HG03558 (cell line): ENCODE results near the gene ARL15.

Experiments used
- ATAC-seq: cut with Tn5 transposase; IDR thresholded peaks from one replicate; pipeline ENCODE4 v1.9.1; 2021; ENCODE audit warnings: moderate number of reproducible peaks; ENCODE audit not compliant: unreplicated experiment; ENCODE audit errors: extremely low read depth

The ARL15 gene

DNA sequence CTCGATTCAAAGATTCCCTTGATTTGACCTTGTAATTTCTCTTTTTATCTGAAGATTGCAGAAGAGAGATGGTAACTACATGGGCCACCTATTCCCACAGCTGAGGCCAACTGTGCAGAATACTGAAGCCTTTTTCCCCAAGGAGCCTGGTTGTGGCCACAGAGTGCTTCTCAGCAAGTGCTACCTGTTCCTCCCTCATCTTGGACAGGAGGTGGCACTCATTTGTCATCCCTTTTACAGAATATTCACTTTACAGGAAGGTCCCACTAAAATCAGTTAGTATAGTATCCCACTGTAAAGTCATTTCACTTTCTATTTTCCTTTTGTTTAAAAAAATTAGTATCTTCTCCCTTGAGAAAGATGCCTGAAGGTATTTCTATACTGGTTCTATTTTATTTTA, 346.4 kb downstream of the ARL15 start:
- ATAC-seq: no peak

DNA sequence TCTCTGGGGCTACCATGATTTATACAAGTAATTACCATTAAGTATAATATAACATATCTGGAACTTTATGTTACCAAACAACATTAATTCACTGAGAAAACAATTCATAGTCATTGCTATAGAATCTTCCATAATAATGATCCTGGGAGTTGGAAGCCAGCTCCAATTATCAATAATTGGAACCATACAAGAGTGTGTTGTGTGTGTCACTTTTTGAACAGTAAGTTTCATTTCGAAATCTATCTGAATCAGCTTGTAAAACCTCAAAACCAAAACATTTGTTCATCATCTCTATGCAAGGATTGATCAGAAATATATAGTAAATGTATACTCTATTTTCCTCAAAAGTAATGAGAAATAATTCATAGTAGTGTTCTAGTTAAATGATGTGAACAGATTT, 348.1 kb downstream of the ARL15 start:
- no peak for ATAC-seq

DNA sequence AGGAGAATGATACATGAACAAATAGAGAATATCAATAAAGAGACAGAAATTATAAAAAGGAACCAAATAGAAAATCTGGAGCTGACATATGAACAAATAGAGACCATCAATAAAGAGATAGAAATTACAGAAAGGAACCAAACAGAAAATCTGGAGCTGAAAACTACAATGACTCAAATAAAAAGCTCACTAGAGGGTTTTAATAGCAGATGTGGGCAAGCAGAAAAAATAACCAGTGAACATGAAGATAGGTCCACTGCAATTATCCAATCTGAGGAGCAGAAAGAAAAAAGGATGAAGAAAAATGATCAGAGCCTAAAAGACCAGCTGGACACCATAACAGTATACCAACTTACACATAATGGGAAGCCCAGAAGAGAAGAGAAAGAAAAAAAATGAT, 353.7 kb downstream of the ARL15 start:
- ATAC-seq: no peak

DNA sequence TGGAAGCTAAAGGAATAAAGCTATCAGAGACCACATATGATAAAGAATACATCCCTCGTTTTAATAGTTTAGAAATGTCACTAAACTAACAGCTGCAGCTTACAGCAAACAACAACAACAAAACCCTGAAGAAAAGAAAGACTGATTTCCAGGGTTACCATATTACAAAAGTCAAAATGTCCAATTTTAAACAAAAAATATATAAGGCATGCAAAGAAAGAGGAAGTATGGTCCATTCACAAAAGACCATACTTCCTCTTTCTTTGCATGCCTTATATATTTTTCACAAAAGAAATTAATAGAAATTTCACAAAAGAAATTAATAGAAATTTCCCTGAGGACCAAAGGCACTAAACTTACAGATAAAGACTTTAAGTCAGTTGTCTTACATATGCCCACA, 354.2 kb downstream of the ARL15 start:
- no peak for ATAC-seq

DNA sequence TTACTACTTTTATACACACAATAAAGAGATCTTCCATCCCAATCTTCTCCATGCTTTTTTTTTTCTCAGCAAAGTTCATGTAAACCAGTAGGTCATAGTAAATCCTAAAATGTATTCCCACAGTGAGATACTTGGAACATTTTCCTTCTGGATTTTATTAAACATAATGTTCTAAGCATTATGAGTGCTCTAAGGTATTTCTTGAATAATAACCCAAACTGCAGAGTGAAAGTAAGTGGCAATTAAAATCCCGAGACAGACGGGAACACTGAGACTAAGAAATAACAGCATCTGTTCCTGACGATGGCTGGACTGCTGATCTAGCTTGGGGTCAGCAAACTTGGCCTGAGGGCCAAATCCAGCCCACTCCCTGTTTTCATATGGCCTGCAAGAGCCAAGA, 359.8 kb downstream of the ARL15 start:
- no peak for ATAC-seq

DNA sequence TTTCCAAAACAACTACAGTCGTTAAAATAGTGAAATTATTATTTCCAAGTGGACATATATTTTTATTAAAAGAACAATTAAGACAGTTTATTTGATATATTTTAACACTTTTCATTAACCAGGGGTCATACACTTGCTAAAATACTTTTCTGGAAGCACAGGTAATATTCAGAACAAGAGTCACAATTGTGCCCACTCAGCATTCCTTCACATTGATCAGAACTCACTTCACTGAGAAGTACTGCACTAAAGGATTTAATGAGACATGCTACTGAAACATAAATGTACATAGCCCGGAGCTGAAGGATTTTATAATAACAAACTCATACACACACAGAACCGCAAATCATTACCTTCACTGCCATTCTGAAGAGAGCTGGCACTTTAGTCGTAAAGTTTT, 361.8 kb downstream of the ARL15 start:
- no peak for ATAC-seq

DNA sequence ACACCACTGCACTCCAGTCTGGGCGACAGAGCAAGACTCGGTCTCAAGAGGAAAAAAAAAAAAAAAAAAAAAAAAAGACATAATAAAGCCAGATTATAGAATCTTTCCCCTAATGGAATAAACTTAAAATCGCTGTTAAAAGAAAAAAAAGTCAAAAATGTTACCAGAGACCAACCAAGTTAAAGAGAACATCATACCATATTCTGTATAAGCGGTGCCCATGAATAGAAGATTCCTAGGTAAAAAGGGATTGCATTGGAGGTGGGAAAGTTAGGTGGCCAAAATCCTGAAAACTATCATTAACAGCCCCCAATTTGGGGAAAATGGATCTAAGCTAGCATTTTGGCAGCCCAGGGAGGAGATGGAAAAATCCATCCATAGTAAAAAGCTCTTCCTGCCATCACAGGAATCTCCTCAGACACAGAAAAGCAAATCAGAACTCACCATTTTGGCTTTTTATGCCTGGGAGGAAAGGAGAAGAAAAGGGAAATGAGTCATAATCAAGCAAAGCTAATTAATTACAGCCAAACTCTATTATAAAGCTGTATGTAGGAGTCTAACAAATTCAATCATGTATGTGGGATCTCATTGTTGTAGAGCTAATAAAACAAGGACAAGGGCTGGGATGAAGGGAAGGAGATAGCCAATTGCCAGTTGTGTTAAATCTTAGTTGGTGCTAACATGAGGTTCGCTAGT, 363.8 kb downstream of the ARL15 start:
- no peak for ATAC-seq

DNA sequence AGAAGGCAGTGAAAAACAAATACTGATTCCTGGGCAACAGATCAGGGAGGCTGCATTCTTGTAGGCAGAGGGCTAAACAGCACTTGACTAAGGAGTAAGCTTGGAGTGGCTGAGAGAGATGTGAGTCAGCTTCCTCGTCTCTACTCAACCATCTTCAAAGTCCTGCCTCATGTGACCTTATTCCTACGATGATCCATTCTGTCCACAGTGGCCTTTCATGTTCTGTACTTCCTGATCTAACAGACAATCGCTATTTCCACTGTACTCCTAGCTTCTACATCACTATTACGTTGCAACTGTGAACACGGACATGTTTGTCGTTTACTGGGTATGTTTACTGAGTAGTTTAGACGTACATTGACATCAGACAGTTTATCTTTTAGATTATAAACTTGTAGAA, 365.4 kb downstream of the ARL15 start:
- no peak for ATAC-seq

DNA sequence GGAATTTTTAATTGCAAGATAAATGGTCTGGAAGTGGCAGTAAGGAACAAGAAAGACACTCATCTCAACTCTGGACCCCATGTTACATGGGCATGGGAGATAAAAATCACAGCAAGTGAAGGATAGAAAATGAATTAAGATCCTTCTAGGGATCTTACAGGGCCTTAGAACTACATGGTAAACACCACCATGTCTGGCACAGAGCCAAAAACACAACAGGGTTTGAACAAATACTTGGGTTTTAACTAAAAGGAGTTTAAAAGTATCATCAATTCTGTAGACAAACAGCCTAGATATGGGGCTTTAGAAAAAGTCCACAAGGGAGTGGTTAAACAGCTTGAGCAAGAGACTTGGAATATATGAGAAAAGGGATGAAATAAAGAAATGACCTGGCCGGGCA, 366.4 kb downstream of the ARL15 start:
- ATAC-seq: no peak

DNA sequence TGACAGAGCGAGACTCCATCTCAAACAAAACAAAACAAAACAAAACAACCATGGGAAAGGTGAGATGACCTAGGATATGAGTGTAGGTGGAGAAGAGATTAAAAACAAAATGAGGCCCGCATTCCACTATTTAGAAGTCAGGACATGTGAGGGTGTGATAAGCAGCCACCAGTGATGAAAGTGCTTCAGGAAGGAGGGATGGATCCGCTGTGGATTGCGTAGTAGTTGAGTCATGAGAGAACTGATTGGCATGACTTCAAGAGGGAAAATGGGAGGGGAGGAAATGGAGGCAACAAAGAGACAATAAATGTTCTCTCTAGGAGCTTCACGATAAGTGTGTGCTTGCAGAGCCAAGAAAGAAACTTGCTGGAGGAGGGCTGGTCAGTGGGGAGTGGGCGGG, 367.6 kb downstream of the ARL15 start:
- no peak for ATAC-seq

DNA sequence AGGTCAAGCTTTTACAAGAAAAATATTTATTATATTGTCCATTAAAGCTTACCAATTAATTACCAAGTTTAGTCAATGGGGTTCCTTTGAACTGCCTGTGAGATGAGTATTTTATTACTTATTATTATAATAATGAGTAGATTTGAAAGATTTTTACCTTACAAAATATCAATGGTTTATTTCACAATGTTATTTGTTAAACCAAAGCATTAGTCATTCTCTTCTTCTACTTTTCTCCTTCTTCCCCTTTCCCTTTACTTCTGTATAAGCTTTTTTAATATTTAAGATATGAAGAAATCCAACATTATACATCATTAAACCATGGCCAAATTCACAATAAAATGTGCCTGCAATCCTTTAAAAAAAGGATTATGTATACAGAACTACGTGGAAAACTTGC, 369.5 kb downstream of the ARL15 start:
- ATAC-seq: no peak

DNA sequence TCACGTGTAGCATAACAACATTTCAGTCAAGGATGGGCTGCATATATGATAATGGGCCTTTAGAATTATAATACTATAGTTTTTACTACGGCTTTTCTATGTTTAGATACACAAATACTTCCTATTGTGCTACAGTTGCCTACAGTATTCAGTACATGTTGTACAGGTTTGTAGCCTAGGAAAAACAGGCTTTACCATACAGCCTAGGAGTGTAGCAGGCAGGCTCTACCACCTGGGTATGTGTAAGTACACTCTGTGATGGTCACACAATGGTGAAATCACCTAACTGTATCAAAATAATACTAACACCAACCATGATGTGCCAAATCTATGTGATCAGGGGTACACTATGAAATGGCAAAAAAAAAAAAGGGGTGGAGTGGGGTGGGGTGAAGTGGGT, 372.9 kb downstream of the ARL15 start:
- no peak for ATAC-seq

DNA sequence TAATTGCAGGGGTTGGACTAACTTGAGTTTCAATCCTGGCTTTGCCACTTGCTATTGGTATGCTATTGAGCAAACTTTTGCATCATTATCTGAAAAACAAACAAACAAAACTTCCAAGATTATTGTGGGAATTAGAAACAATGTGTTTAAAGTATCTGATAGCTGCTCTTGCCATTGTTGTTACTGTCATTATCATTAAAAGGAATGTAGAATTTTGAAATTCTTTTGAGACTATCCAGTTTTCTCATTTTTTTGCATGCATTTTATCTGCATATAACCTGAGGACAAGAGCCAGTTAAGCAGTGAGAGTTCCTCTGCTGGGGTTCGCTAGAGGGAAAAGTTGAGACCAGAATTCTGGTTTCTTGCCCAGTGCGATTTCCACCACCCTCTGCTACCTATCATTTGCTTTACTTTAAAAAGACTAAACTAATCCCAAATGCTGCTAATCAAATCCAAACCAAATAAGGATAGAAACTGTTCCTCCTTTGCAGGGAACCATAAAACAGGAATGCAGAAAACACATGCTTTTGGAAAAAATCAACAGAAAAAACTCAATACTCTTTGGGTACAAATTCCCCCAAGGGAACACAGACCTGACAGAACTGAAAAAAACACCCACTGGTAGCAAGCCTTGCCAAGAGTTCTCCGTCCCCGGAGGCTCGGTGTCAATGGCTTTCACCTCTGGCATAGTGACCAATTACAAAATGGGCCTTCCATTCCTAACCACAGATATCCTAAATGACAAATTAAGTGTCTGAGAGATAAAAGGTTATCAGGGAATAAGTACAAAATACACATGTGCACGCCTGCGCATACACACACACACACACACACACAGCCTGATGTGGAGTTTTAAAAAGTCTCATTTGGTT, 373.7 kb downstream of the ARL15 start:
- ATAC-seq: no peak

DNA sequence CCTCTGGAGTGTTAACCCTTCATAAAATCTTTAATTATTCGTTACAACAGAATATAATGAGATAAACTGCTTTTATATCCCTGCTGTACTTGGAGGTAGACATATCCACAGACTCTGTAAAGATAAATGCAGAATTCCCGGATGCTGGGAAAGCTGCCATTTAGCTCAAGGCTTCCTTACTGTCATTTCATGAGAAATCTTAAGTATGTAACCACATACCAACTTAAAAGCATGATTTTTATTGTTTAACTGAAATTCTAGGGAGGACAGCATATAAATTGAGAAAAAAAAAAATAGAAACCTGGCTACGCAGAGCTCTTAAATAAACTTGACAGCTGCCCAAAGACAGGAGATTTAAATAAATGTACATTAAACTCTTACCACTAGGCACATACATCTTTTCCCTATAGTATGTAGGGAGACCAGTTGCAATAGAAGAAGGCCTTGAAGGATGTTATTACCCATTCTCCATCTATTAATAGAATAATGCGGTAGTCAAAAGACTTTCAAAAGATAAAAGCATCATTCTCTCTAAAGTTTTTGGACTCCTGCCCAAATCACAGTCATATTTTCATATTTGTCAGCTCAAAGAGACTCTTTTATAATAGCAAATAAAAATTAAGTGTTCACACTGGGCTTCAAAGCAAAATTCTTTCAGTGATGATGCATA, 376.1 kb downstream of the ARL15 start:
- ATAC-seq: no peak

DNA sequence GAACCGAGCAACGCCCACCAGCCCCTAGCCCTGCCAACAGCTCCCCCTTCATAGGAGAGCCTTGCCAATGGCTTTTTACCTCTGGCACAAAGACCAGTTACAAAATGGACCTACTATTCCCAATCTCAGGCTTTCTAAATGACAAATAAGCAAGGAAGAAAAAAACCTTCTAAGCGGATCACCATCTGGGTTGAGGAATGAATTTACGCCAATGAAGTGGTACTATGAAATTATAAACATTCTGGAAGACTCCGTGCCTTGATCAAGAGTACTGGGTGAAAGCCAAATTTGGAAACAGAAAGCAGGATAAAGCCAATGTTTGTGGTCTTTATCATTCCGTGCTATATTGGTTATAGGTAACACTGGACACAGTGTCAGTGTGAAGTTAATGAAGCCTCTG, 378.0 kb downstream of the ARL15 start:
- ATAC-seq: no peak

DNA sequence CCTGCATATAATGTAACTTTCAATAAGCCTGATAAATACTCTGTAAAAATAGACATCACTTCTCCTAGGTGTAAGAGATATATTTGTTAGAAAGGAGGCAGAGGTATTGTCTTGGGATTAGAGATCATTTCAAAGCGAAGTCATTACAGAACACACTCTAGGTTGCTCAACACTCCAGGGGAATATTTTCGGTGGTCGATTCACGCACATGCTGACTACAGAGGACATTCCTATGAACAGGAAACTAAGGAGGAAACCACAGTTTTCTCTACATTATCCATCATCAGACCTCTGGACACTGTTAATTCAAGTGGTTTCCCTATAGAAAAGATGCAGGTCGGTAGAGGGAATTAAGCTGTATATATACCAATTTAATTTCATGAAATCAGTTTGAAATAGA, 379.9 kb downstream of the ARL15 start:
- no peak for ATAC-seq

DNA sequence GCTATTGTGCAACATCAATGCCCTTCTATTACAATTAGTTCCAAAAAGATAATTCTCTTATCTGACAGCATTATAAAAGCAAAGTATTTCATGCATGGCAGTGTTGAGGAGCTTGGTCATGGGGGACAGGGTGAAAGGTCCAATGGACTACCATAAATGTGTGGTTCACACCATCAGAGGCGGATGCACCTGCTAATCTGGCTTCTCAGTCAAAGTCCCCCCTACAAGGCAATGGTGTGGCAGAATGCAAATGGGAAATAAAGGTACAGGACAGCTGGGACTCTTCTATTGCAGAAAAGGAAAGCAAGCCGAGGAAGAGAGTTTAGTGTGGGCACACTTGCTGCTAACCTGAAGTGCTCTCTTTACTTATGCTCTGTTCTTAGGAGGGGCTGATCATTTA, 380.8 kb downstream of the ARL15 start:
- no peak for ATAC-seq

DNA sequence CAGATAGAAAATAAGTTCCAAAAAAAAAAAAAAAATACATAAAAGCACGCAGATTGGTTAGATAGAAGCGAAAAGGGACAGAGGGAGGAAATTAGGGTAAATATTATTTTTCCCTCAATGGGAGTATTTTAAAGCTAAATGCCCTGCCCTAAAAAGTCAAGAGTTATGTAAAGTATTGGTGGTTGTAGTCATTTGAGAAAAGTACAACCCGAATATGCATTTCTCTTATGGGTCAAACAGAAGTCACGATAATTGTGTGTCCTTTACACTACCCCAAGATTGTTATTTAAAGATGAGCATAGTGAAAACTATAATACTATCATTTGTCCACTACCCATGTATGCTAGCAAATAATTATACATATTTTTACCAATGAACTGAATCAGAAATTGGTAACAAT, 381.2 kb downstream of the ARL15 start:
- no peak for ATAC-seq

DNA sequence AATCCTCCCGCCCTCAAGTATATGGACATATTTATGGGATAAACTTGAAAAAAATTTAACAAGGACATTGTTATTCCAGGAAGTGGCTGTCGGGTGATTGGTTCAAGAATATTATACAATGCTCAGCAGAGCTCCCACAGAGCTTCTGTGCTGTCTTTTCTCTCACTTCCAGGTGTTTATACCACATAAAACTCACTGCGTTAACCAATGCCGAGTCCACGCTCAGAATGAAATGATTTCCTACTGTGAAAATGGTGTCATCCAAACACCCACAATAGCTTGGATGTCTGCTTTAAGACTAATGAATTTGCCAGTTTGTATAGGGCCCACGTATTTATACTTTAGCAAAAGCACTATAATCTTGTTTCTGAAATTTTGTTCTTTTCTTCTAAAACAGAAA, 381.7 kb downstream of the ARL15 start:
- ATAC-seq: no peak

DNA sequence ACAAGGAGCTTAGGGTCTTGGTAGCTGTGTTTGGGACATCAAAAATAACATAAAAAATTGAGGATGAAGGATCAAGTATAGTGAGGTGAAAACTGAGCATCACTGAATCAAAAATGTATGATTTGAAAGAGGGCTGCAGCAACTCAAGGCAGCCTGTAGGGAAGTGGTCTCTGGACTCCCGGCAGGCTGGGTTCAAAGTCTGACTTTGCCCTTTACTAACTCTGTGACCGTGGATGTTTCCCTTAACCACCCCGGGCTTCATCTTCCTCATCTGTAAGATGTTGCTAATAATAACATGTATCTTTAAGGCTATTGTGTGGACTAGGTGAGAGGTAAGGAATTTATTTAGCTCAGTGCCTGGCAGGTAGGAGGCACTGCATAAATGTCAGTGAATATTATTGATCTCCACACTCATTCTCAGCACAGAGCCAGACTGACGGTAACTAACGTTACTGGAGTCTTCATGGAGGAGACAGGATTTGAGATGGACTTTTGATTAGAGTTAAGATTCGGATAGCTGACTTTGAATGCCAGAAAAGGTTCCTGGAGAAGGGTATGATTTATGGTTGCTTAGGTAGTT, 382.6 kb downstream of the ARL15 start:
- no peak for ATAC-seq

DNA sequence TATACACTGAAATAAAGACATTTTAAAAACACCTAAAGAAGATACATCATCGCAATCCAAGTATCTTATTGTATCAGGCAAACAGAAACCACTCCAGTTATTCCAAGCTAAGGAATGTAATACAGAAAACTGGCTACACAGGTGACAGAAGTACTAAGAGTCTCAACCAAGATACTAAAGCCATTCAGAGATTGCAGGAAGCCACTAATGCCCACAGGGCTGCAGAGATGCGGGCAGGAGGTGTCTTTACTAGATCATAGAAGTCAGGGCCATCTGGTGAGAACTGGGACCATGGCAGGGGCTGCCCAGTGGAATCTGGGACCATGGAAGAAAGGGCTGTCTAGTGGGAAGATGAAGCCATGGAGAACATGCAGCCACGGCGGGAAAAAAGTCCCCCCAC, 384.3 kb downstream of the ARL15 start:
- no peak for ATAC-seq
